Left ventricle myocardium superior (tissue), 1 donor: ENCODE measurements around the gene CLCC1. TPM values are rescaled to one million over a fixed set of nuclear protein-coding genes. Genes with fewer than 3 reads are reported as not detected.
"Not testable (repeated sequence)": the region's sequence is repeated elsewhere in the genome, so short reads cannot be mapped to it uniquely, and the experiment has no call there.

ENCODE experiments used
- ATAC-seq: fragments of 200-7000 bp; cut with Tn5 transposase; one replicate; pipeline ENCODE4 v1.9.1; 2020; ENCODE audit warnings: mild to moderate bottlenecking, moderate library complexity
- DNase-seq: peaks from one replicate; pipeline ENCODE4 v3.0.0-alpha.2; 2020
- intact Hi-C: fragments of 100-400 bp; cut with micrococcal nuclease; formaldehyde crosslinking; loops from one replicate; pipeline ENCODE4 v1.11.0; 2022
- total RNA-seq: library from RNA; stranded (reverse); fragmentation: NEBNext Ultra II Directional; extraction: Animal tissue kit (Norgen Biotek cat#: 25700); gene quantifications from one replicate; pipeline ENCODE4 v1.2.1, GENCODE V29; 2021
- donor health status: DM: no; HTN: yes; CAD: no; lungs with severe emphysema.

Gene CLCC1
- total RNA-seq, 1 donor from 2014 or later = 29.1 TPM

- DNase-seq, intact Hi-C loops, ATAC-seq: not testable (repeated sequence)
These were observed 35.7 kb downstream of the CLCC1 start for GRCh38 chr1:108927565-108927964.

GRCh38 chr1:108925920-108926319, 37.4 kb downstream of the CLCC1 start:
- DNase-seq = no peak
- intact Hi-C loops = no loop called here
- ATAC-seq = no peak

- no peak for ATAC-seq
- intact Hi-C loops = no loop called here
- no peak for DNase-seq
These were observed 46.5 kb downstream of the CLCC1 start for GRCh38 chr1:108916788-108917187.

Other genes with a start within 250 kb of the CLCC1 start
- gene STXBP3, start 216.8 kb downstream of the CLCC1 start, total RNA-seq = 23.3 TPM
- not detected for gene AKNAD1, start 106.4 kb downstream of the CLCC1 start, total RNA-seq
- 4.9 TPM for gene GPSM2, start 86.5 kb downstream of the CLCC1 start, total RNA-seq
- gene WDR47, start 78.6 kb upstream of the CLCC1 start, total RNA-seq = 16.6 TPM
- 62.4 TPM for gene TAF13, start 112.5 kb upstream of the CLCC1 start, total RNA-seq
- gene TMEM167B, start 127.3 kb upstream of the CLCC1 start, total RNA-seq = 31.5 TPM
- gene ELAPOR1, start 150.6 kb upstream of the CLCC1 start, total RNA-seq = 0.30 TPM